CD1c-positive myeloid dendritic cell (primary cell): Measurements from ENCODE around the gene ISG20.

Source experiments
- DNase-seq: peaks from one replicate; pipeline ENCODE4 v3.0.0-alpha.2; 2016; ENCODE audit errors: extremely low spot score

ISG20 gene

GRCh38 chr15:88688394-88688933 lies 49.6 kb downstream of the ISG20 start:
- no peak for DNase-seq

- DNase-seq: no peak
Observed at GRCh38 chr15:88690331-88690730, 51.5 kb downstream of the ISG20 start.

- no peak for DNase-seq
Observed at GRCh38 chr15:88693191-88693590, 54.4 kb downstream of the ISG20 start.

- DNase-seq: no peak
Observed at GRCh38 chr15:88695101-88695500, 56.3 kb downstream of the ISG20 start.

- no peak for DNase-seq
Observed at GRCh38 chr15:88695691-88696251, 57.0 kb downstream of the ISG20 start.

GRCh38 chr15:88696254-88696653 lies 57.4 kb downstream of the ISG20 start:
- no peak for DNase-seq

- DNase-seq: no peak
Observed at GRCh38 chr15:88697276-88697675, 58.5 kb downstream of the ISG20 start.

GRCh38 chr15:88699861-88700260 lies 61.0 kb downstream of the ISG20 start:
- DNase-seq: no peak

GRCh38 chr15:88700716-88701115 lies 61.9 kb downstream of the ISG20 start:
- DNase-seq: no peak

GRCh38 chr15:88701561-88702095 lies 62.8 kb downstream of the ISG20 start:
- DNase-seq: no peak

- no peak for DNase-seq
Observed at GRCh38 chr15:88702983-88703382, 64.2 kb downstream of the ISG20 start.

- DNase-seq: no peak
Observed at GRCh38 chr15:88703533-88703932, 64.7 kb downstream of the ISG20 start.

GRCh38 chr15:88704791-88705768 lies 66.3 kb downstream of the ISG20 start:
- DNase-seq: no peak

- no peak for DNase-seq
Observed at GRCh38 chr15:88705769-88706165, 67.0 kb downstream of the ISG20 start.
